ENCODE results near the gene NRN1. TPM values are rescaled to one million over a fixed set of nuclear protein-coding genes. Genes with fewer than 3 reads are reported as not detected.
"Not testable (repeated sequence)": the region's sequence is repeated elsewhere in the genome, so short reads cannot be mapped to it uniquely, and the experiment has no call there.

Gene NRN1, protein sequence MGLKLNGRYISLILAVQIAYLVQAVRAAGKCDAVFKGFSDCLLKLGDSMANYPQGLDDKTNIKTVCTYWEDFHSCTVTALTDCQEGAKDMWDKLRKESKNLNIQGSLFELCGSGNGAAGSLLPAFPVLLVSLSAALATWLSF
- 10 to 100 TPM; 12.8 to 15.9 TPM for total RNA-seq
- long read RNA-seq, donor 1, partial matches to known transcripts = 1 of 7 reads
- long read RNA-seq, donor 1, other reads (novel, unspliced or antisense) = 2 of 7 reads
- long read RNA-seq, donor 2, transcript NRN1-201 (3 exons, 1,624 nt) = major isoform, 47 of 64 reads
- long read RNA-seq, donor 2, partial matches to known transcripts = 5 of 64 reads
- long read RNA-seq, donor 2, other reads (novel, unspliced or antisense) = 9 of 64 reads

DNA sequence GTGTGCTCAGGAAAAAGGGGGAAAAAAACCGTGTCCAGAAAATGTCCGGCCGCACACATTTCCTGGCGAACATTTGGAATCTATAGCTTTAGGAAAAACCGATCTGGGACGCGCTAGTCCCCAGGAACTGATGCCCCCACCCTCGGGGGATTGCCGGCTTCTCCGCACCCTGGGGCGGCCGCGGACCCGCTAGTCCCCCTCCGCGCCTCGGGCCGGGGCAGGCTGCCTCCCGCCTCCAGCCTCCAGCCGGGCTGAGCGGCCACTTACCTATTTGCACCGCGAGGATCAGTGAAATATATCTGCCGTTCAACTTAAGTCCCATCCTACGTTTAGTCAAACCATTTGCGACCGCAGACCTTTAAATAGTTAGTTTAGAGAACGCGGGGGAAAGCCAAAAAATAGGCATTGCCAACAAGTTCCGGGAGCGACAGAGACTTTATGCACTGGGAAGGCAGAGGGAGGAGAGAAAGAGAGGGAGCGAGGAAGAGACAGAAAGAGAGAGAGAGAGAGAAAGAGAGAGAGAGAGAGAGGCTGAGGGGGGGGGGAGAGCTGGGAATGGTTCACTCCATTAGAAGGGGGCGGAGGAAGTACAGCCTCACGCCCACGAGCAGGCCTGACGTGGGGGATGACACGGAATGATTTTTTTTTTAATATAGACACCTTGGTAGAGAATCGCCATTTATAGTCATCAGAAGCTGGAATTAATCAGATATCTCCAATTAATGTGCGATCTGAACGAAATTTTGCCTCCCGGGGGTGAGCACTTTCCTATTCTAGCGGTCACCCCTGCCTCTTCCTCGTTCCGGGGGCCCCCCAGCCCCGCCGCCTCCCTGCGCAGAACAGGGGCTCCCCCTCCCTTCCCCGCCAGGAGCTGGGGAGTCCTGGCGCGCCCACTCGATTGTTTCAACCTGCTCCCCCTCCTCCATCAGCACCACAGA is at the start of gene NRN1:
Gene NRN1 (minus strand): TSS at position 498 of the 938 bp plus-strand sequence. CDS start 176 bp downstream, at position 322.
- intact Hi-C loops (cut with DNase I) = no loop called here
- no peak for DNase-seq (ENCODE audit: low spot score)

DNA sequence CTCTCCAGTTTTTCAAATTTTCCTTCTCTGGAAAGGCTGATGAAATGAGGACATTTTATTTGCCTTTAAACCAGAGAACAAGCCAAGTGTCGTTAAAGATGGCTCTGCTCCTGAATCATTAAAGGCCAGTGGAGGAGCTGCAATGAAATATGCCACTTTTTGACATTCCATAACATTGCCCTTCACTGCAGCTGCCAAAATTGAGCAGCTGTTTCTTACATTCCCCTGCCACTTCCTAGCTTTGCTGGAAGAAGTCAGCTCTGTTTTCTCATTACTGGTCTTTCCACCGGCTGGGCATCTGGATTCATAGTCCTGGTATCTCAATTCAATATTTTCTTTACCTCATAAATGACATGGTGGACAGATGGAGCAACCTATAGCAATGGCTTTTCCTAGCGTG is 45.5 kb upstream of the NRN1 start:
- intact Hi-C loops (cut with DNase I) = loop anchor here in 1 of 2 donors (10.0 kb wide), 1 partner anchor 493 kb away; no protein-coding TSS in a partner anchor
- DNase-seq (ENCODE audit: low spot score) = no peak

DNA sequence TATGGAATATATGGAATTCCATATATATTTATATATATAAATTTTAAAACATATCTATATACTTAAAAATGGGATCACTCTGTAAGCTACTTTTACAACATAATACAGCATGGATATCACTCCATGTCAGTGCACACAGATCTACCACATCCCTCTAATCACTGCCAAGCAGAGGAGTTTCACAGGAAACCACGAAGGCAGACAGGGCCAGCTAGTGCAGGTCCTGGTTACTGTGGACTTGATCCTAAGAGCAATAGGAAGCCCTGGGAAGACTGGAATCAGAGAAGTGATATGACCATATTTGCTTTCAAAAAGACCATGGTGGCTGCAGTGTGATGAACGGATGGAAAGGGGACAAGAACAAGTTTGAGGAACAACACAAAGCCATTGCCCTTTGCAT is 40.0 kb upstream of the NRN1 start:
- no peak for DNase-seq (ENCODE audit: low spot score)
- intact Hi-C loops (cut with DNase I) = no loop called here

DNA sequence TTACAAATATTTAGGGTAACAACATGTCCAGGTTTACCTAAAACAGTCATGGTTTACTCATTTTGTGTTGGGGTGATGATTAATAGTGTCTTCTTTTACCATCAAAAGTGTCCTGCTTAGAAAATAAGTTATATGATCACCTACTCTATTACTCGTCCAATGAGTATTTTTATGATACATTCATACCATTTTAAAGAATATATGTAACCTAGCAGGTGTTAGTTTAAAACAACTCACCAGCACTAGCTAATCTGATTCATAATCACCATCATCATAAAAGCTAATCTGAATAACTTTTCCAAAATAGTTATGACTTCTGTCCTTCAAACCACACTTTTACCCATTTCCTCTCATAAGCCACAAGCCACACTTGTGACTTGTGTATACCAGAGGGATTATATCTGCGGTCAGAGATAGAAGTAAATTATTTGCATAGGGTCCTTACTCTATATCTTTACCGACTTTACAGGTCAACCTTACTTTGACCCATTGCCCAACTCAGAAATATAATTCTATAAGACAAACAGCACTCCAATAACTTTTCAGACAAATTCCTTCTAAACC is 33.3 kb upstream of the NRN1 start:
- intact Hi-C loops (cut with DNase I) = no loop called here
- DNase-seq (ENCODE audit: low spot score) = no peak

DNA sequence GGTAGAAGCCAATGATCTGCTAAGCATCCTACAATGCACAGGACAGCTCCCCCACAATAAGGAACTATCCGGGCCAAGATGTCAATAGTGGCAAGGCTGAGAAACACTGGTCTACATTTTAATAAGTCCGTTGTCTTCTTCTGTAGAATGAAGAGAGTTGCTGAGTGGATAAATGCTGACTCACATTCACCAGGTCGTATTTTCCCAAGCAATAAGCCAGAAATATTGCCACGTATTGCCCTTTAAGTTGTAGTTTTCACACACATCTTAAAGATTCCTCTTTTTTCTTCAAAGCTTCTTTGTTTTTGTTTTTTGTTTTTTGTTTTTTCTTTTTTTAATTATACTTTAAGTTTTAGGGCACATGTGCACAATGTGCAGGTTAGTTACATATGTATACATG is 30.5 kb upstream of the NRN1 start:
- no peak for DNase-seq (ENCODE audit: low spot score)
- intact Hi-C loops (cut with DNase I) = no loop called here

DNA sequence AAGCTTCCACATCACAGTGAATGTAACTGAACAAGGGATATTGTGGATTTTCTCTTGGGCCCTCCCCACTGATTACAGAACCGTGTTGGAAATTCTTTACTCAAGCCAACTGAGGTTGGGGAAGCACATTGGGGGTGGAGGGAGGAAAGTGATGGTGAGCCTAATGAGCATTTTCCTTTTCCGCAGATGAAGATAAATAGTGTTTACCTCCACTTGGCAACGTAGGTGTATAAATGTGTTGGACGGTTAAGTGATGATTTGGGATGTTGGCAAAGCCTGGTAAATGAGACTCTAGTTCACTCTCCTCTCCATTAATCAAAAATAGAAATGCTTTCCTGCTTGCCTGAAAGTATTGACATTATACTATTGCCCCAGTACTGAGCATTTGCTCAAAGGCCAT is 27.1 kb upstream of the NRN1 start:
- intact Hi-C loops (cut with DNase I) = no loop called here
- no peak for DNase-seq (ENCODE audit: low spot score)

DNA sequence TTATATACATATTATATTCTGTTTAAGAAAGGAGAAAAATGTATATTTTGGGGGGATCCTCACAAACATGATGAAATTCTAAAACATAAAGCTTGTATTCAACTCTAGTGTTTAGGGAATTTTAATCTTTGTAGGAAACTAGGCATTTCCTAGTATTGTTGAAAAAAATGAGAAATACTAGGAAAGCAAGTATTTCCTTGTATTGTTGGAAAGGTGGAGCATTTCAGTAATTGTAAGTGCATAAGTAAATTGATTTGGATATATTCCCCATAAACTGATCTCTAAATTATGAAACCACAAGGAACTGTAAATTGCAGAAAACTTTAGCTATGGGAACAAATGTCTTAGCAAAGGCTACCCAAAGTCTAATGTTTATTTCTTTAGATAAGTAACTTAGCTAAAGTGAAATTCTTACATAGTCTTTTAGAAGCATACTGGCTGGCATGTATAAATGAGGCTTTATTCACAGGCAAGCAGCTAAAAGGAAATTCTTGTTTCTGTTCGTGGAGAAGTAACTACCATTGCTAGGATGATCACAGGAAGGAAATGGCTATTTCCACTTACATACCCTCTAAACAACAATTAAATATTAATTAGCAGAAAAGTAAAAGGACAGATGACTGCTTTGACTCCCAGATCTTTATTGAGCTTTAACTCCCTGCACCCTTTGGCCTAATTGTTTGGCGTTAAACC is 19.9 kb upstream of the NRN1 start:
- intact Hi-C loops (cut with DNase I) = no loop called here
- DNase-seq (ENCODE audit: low spot score) = no peak

DNA sequence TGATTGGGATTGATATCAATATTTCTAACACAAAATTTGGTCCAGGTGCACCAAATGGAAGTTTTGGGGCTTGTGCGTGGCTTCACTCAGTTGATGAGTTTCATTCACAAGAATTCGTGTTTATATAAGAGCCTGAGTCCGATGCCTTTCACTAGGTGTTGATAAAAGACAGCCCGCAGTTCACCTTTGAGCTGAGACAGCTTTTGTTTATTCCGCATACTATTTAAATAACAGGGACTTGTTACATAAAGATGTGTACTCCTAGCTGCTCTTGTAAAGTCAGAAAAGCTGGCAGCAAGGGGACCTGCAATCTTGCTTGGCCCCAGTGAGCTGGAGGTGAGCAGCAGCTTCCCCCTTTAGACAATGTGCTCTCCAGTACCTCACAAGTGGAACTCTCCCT is 19.0 kb upstream of the NRN1 start:
- DNase-seq (ENCODE audit: low spot score) = no peak
- intact Hi-C loops (cut with DNase I) = no loop called here

DNA sequence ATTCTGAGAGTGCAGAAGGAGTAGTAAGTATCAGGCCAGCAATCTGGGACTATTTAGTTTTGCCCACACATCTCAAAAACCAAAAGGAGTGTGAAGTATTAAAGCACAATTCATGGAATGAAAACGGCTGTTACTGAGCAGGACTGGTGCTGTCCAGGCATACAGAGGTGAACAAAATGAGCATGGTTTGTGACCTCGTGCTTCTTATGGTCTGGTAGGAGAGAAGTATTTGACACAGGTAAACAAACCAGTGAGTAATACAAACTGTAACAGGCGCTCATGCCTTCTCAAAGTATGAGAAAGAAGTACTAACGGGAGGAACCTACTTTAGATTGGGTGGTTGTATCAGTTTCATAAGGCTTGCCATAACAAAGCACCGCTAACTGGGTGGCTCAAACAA is 17.5 kb upstream of the NRN1 start:
- intact Hi-C loops (cut with DNase I) = no loop called here

DNA sequence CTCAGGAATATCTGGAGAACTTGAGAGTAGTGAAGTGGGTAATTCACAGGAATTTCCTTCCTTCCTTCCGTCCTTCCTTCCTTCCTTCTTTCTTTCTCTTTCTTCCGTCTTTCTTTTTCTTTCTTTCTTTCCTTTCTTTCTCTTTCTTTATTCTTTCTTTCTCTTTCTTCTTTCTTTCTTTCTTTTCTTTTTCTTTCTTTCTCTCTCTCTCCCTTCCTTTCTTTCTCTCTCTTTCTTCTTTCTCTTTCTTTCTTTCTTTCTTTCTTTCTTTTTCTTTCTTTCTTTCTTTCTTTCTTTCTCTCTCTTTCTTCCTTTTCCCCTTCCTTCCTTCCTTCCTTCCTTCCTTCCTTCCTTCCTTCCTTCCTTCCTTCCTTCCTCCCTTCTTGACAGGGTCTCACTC is 16.1 kb upstream of the NRN1 start:
- DNase-seq (ENCODE audit: low spot score); intact Hi-C loops (cut with DNase I): not testable (repeated sequence)

More for the DNA sequence above, 17.5 kb upstream of the NRN1 start:
- DNase-seq (ENCODE audit: low spot score) = no peak

DNA sequence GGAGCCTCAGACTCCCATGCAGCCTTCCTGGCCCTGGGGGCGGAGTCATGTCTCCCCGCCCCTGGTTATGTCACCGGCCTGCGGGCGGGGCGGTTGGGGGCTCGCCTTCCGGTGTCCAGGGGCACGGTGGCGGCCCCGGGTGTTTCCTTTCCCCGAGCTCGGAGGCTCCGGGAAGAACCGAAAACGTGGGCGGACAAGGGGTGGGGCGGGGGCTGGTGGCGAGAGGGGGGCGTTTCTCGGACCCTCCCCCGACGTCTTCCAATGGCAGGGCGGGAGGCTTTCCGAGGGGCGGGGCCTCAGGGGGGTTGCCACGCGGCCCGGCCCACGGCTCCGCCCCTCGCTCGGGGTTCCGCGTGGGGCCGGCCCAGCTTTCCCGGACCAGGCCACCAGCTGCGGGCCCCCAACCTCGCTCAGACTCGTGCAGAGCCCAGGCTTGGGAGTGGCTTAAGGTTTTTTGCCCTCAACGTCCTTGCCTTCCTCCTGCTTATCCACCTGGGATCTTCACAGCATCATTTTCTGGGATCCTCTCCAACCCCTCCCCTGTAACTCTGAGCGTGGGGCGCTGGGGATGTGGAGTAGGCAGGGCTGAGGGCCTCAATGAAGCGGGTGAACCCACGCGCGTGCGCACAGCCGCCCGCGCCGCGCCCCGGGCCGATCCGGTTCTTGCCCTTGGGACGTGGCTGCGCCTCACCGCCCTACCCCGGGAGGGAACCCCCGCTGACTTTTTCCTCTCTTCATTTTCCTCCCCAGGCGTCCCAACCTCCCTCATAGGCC is 2.1 kb upstream of the NRN1 start:
- intact Hi-C loops (cut with DNase I) = no loop called here
- DNase-seq (ENCODE audit: low spot score) = peak; percentile 91

DNA sequence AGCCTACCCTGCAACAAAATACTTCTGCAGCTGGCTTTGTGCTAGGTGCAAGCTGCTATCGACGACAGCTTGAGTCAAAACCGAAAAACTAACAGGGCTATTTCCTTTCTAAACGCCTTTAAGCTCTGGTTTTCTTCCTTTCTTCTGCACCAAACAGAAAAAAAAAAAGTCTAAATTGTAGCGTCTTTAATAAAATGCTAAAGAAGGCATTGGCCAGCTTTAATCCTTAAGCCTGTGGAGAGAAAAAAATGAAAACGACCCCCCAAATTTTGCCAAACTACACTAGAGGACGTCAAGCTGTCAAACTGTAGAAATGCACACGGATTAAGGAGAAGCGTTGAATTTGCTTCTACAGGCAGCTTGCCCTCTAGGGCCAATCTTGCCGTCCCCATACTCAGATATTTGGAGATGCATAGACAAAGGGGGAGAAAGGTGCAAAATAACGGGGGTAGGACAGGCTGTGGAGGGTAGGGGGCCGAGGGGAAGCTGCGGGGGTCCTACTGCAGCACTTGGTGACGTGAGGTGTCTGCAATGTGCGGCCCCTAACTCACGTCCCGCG is 1.4 kb upstream of the NRN1 start:
- DNase-seq (ENCODE audit: low spot score) = no peak
- intact Hi-C loops (cut with DNase I) = no loop called here

DNA sequence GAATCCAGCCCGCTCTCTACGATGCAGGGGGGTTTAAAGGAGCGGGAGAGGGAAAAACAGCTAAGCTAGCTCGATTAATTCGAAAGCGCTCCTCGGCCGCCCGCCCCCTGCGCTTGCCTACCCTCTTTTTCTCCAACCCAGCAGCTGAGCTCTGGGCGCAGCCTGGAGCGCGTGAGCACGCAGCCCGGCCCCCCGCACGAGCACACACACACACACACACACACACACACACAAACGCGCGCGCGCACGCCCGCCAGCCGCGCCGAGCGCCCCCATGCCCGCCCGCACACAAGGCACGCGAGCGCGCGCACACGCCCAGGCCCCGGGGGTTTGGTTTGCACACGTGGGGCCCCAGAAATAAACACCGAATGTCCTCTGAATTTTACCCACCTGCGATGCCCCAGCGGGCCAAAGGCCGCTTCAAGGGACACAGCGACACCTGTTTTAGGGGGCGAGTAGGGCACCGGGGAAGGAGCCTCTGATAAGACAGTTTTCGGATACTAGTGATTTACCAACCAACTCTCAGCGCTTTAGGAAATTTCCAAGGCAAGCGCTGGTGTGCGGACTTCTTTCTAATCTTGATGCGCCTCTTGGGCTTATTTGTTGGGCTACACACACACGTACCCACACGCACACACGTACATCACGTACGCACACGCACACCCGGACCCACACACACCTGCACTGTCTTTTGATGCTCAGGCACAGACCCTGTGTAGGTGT is 802 bp upstream of the NRN1 start:
- peak; percentile 74 for DNase-seq (ENCODE audit: low spot score)
- intact Hi-C loops (cut with DNase I) = no loop called here

DNA sequence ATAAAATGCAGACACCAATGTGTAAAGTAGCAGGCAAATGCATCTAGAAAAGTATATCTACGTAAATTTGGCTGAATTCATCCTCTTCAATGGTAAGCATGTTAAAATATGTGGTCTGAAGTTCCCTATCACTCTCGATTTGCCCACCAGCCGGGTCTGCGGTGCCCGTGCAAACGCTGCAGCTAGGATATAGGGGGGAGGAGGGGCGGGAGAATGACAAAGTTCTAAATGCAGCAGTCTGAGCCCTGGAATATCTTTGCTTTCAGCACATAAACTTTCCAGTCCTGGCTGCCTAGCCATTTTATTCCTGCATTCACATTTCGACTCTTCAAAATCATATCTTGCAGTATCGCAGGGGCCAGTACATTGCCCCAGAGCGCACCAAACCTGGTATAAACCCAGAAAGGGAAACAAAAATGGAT is 708 bp downstream of the NRN1 start:
- intact Hi-C loops (cut with DNase I) = no loop called here
- no peak for DNase-seq (ENCODE audit: low spot score)

DNA sequence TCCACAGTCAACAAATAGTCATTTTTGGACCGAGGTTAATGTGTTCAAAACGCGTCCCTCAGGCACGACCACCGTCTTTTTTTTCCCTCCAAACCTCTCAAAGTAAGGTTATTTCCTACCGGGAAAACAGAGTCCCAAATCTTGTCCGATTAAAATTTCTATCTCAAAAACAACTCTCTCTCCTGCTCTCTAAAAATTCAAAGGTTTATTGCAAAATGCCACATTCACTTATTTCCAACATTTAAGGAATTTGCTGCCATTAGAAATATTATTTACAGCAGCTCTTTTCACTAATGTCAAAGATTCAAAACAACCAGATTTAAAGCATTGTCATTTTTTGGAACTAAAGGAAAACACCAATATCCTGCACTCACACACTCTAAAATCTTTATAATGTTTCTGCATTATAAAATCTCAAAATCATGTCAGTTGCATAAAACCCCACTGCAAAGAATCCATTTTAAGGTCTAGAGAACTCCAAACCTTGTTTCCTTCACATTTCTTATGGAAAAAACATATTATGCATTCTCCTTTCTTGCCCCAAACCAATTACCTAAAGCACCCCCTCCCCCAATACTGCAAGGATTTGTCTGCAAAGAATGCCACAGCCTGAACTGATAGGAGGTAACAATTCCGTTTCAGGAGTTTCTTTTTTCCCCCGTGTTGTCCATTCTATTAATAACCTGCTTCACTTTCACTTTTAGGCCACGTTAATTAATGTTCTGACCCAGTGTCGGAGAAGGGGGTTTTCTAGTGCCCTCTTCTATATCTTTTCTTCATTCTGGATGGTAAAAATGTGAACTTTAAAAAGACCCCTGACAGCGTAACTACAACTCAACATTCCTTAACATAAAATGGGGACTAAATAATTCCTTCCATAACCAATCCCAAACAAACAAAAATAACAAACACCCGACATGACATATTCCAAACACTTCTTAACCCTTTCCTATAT is 1.4 kb downstream of the NRN1 start:
- DNase-seq (ENCODE audit: low spot score) = no peak

DNA sequence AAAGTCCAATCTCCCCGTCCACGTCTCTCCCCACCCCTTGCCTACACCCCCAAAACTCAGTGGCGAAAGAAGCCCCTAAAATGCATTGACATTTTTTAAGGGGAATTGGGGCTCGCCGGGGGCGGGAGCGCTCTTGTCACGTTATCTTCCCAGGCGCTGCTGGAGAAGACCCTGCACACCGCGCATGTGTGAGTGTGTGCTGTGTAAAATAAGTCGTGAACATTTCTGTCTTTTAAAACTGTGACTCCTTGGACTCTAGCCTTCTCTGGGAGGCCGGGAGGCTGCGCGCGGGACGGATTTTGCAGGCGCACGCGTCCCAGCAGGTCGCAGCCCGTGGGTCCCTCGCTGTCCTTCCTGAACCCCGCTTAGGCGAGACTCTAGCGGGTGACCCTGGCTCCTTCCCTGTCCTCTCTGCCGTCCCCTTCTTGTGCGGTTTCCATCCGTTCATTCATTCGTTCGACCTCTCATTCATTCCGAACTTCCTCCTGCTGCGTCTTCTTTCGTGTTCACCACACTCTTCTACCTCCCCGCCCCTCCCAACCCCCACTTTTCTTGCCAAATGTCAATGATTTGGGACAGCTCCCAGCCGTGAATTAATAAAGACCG is 2.2 kb downstream of the NRN1 start:
- no peak for DNase-seq (ENCODE audit: low spot score)
- intact Hi-C loops (cut with DNase I) = no loop called here

More for the DNA sequence above, 1.4 kb downstream of the NRN1 start:
- intact Hi-C loops (cut with DNase I) = no loop called here

Measured in posterior vena cava (tissue), 2 donors.